VCaP (cell line): ENCODE results near the gene GHITM.
"Not testable (repeated sequence)": the region's sequence is repeated elsewhere in the genome, so short reads cannot be mapped to it uniquely, and the experiment has no call there.

ENCODE experiments used
- H3K27ac ChIP-seq: fragments of 450-650 bp; 2 replicates; pipeline ENCODE4 v1.5.1; 2017
- CTCF ChIP-seq: fragments of 450-650 bp; conservative IDR thresholded peaks from 2 replicates; pipeline ENCODE4 v1.5.1; 2017; ENCODE audit warnings: mild to moderate bottlenecking, moderate library complexity

GHITM gene, protein sequence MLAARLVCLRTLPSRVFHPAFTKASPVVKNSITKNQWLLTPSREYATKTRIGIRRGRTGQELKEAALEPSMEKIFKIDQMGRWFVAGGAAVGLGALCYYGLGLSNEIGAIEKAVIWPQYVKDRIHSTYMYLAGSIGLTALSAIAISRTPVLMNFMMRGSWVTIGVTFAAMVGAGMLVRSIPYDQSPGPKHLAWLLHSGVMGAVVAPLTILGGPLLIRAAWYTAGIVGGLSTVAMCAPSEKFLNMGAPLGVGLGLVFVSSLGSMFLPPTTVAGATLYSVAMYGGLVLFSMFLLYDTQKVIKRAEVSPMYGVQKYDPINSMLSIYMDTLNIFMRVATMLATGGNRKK

DNA sequence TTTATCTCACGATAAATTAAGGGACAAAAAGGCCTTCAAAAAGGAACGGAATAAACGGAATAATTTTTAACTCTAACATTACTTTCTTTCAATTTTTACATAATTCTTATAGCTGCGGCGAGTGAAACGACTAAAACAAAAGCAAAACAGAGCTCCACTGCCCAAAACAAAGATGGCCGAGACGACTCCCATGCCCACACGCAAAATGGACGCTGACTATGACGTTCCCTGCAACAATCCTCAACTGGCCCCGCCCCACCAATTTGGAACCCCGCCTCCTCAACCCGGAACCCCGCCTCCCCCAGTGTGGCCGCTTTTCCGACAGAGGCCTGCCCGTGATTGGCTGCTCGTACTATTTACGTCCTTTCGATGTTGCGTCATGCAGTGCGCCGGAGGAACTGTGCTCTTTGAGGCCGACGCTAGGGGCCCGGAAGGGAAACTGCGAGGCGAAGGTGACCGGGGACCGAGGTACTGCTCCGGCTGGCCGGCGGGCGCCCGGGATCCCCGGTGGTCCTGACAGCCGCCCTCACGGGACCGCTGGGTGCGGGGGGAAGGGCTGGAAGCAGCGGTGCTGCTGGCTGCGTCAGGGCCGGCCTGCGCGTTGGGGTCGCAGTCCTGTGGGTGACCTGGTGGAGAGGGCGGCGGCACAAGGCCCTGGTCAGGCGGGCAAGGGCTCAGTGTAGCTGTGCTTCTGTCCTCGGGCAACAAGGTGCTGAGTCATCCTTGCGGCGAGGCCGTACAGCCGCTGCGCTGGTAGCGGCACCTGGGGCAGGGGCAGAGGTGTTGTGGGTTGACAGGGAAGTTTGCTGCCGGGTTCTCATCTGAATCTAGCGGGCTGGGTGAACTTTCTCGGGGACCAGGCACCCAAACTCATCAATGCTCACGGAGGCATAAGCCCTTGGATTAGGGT, at the start of gene GHITM:
Gene GHITM (plus strand): TSS at position 384 of the 910 bp plus-strand sequence. CDS start 1,992 bp downstream, outside the sequence.
- H3K27ac ChIP-seq, result peak within 1 kb of the TSS; percentile 79
- peak; percentile 32 for TF ChIP-seq CTCF

DNA sequence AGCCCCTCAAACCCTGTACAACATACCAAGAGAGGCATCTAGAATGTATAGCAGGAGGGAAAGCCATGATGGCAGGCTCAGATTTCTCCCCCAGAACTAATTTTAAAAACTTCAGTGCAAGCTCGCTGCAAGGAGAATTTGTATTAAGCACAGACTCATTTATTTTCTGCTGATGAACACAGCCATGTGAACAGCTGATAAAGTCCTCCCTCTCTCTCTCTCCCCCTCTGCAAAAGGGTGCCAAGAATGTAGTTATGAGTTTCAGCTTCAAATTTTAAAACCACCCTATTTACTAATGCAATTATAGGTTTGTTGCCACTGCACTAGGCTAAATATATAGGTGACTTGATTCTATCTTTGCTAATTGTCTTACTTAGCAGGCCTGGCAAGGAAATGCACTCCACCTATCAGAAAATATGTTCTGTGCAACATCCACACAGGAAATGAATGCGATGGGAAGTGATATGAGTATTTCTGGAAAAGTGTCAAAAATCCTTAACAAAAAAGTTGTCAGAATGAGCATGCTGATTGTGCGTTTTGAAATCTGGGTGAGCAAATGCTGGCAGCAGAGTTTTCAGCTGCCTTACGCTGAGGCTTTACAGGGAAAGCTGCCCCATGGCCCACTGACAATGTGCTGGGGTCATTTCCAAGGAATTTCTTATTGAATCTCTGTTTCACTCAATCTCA, 43.4 kb upstream of the GHITM start:
- no peak for TF ChIP-seq CTCF
- no peak overlapping the region for H3K27ac ChIP-seq

- no peak overlapping the region for H3K27ac ChIP-seq
- TF ChIP-seq CTCF, result peak; percentile 81
Measured at GRCh38 chr10:84097787-84098353, 41.4 kb upstream of the GHITM start.

GRCh38 chr10:84098667-84099066, 40.6 kb upstream of the GHITM start:
- H3K27ac ChIP-seq, result no peak overlapping the region
- TF ChIP-seq CTCF, result no peak

DNA sequence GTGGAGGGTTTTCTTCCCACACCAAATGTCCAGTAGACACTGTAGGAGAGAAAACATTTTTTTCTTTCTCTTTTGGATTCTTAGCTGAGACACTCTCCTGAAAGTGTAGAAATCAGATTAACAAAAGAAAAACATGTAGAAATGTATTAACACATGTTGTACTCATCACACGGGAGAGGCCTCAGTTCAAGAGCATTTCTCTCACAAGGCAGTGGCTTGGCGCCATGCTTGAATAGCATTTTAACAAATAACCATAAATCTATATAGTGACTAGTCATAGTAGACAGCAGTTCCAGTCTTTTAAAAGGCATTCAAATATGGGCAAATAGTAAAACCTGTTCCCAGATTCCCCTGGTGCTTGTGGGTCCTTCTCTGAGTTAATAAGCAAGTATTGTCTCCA, 38.3 kb upstream of the GHITM start:
- H3K27ac ChIP-seq, result no peak overlapping the region
- TF ChIP-seq CTCF, result no peak

DNA sequence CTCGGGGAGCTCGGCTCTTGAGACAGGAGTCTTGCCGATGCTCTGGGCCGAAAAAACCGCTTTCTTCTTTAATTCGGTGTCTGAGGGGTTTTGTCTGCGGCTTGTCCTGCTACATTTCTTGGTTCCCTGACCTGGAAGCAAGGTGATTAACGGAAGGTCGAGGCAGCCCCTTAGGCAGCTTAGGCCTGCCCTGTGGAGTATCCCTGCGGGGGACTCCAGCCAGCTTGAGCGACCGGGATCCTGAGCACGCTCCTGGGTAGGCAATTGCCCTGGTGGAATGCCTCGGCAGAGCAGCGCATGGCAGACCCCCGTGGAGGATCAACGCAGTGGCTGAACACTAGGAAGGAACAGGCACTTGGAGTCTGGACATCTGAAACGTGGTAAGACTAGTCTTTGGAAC, 30.5 kb upstream of the GHITM start:
- no peak for TF ChIP-seq CTCF
- H3K27ac ChIP-seq, result no peak overlapping the region; the same call in 1 of the 2 replicates

GRCh38 chr10:84109772-84110171, 29.5 kb upstream of the GHITM start:
- H3K27ac ChIP-seq, result not testable (repeated sequence)

DNA sequence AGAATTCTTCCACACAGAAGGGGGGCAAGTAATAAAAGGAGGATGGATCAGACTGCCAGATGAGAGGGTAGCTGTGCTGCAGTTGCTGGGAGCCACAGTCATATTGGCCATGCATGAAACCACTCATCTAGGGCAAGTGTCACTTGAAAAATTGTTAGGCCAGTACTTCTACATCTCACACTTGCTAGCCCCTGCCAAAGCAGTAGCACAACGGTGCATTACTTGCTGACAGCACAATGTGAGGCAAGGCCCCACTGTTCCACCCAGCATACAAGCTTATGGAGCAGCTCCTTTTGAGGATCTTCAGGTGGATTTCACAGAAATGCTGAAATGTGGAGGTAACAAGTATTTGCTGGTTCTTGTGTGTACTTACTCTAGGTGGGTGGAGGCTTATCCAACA, 25.8 kb upstream of the GHITM start:
- not testable (repeated sequence) for H3K27ac ChIP-seq
